ENCODE data around the gene ZC2HC1B.
A peak's percentile ranks its signal among the peaks of the same experiment; 100 is the strongest.

ZC2HC1B gene, protein sequence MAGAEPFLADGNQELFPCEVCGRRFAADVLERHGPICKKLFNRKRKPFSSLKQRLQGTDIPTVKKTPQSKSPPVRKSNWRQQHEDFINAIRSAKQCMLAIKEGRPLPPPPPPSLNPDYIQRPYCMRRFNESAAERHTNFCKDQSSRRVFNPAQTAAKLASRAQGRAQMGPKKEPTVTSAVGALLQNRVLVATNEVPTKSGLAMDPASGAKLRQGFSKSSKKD

GRCh38 chr6:143864234-143864633 is at the start of gene ZC2HC1B:
Gene ZC2HC1B, plus strand, starts transcription at chr6:143864474. Its CDS starts 66 bp downstream, at chr6:143864540.
- Mint-ChIP-seq H3K36me3 (ENCODE audit: low read depth) (peaks cover 72% of the 10 kb centered on the region), H3K27ac (peak within 1 kb of the TSS; percentile 59), H3K4me3 (no peak within 1 kb of the TSS), H3K27me3 (ENCODE audit: low read depth, poor library complexity) (no peaks in the 10 kb centered on the region), H3K4me1 (no peaks in the 10 kb centered on the region), H3K9me3 (peaks cover 14% of the 10 kb centered on the region)
- TF ChIP-seq, protein P1, sequence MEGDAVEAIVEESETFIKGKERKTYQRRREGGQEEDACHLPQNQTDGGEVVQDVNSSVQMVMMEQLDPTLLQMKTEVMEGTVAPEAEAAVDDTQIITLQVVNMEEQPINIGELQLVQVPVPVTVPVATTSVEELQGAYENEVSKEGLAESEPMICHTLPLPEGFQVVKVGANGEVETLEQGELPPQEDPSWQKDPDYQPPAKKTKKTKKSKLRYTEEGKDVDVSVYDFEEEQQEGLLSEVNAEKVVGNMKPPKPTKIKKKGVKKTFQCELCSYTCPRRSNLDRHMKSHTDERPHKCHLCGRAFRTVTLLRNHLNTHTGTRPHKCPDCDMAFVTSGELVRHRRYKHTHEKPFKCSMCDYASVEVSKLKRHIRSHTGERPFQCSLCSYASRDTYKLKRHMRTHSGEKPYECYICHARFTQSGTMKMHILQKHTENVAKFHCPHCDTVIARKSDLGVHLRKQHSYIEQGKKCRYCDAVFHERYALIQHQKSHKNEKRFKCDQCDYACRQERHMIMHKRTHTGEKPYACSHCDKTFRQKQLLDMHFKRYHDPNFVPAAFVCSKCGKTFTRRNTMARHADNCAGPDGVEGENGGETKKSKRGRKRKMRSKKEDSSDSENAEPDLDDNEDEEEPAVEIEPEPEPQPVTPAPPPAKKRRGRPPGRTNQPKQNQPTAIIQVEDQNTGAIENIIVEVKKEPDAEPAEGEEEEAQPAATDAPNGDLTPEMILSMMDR (IDR thresholded peaks at IDR 0.05): no peak
- no peak for DNase-seq

DNA sequence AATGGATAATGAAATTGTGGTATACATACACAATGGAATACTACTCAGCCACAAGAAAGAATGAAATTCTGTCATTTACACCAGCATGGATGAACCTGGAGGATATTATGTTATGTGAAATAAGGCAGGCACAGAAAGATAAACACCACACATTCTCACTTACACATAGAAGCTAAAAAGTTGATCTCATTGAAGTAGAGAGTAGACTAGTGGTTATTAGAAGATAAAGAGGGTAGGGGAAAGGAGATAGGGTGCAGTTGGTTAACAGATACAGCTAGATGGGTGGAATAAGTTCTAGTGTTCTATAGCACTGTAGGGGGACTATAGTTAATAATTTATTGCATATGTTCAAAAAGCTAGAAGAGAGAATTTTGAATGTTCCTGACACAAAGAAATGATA is 46.7 kb upstream of the ZC2HC1B start:
- peaks cover 14% of the 10 kb centered on the region for H3K36me3 Mint-ChIP-seq (ENCODE audit: low read depth)
- H3K9me3 Mint-ChIP-seq: no peaks in the 10 kb centered on the region
- peak overlapping the region; percentile 10 for H3K27ac Mint-ChIP-seq
- TF ChIP-seq, protein P1 (IDR thresholded peaks at IDR 0.05): no peak
- no peak overlapping the region for H3K4me3 Mint-ChIP-seq
- no peaks in the 10 kb centered on the region for H3K4me1 Mint-ChIP-seq
- DNase-seq: no peak
- H3K27me3 Mint-ChIP-seq (ENCODE audit: low read depth, poor library complexity): peaks cover 4% of the 10 kb centered on the region

DNA sequence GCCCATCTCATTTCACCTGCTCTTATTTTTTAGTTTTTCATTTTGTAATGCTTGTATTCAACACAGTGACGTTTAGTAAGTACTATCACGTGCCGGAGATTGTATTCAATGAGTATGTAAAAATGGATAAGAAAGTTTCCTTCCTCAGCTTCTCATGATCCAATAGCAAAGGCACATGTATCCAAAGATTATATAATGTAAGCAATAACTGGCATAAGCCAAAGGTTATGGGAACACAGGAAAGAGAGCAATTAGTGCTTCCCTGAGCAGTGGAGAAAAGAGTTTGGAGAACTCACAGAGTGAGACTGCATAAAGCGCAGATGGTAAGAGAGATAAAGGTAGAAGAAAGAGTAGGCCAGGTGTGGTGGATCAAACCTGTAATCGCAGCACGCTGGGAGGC is 42.9 kb upstream of the ZC2HC1B start:
- H3K27ac Mint-ChIP-seq: no peak overlapping the region
- H3K4me3 Mint-ChIP-seq: no peak overlapping the region
- peaks cover 5% of the 10 kb centered on the region for H3K36me3 Mint-ChIP-seq (ENCODE audit: low read depth)
- H3K27me3 Mint-ChIP-seq (ENCODE audit: low read depth, poor library complexity): peaks cover 4% of the 10 kb centered on the region
- no peaks in the 10 kb centered on the region for H3K9me3 Mint-ChIP-seq
- DNase-seq: no peak
- TF ChIP-seq, protein P1 (IDR thresholded peaks at IDR 0.05): no peak
- no peaks in the 10 kb centered on the region for H3K4me1 Mint-ChIP-seq

- Mint-ChIP-seq H3K9me3 (no peaks in the 10 kb centered on the region), H3K36me3 (ENCODE audit: low read depth) (peaks cover 5% of the 10 kb centered on the region), H3K27ac (no peak overlapping the region), H3K27me3 (ENCODE audit: low read depth, poor library complexity) (no peaks in the 10 kb centered on the region), H3K4me3 (no peak overlapping the region), H3K4me1 (no peaks in the 10 kb centered on the region)
- TF ChIP-seq, protein P1 (IDR thresholded peaks at IDR 0.05): no peak
- DNase-seq: no peak
These were observed 41.7 kb upstream of the ZC2HC1B start for GRCh38 chr6:143822584-143823024.

DNA sequence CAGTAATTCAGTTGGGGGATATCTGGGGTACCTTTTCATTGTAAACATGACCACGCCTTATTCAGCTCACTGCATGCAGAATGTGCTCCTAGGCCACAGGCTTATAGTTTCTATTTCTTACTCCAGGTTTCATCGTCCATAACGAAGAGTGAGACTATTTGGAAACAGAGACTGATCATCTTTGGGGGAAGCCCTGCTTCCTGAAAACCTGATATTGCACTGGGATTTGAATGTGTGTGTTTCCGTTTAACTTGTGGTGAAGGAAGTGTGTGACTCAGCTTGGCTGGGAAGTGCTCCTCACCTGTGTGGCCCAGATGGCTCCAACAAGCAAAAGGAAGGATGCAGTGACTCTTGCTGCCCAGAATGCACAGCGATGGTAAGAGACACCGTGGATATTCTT is 40.7 kb upstream of the ZC2HC1B start:
- H3K4me3 Mint-ChIP-seq: no peak overlapping the region
- no peak overlapping the region for H3K27ac Mint-ChIP-seq
- H3K9me3 Mint-ChIP-seq: no peaks in the 10 kb centered on the region
- peaks cover 5% of the 10 kb centered on the region for H3K36me3 Mint-ChIP-seq (ENCODE audit: low read depth)
- no peaks in the 10 kb centered on the region for H3K4me1 Mint-ChIP-seq
- no peaks in the 10 kb centered on the region for H3K27me3 Mint-ChIP-seq (ENCODE audit: low read depth, poor library complexity)
- TF ChIP-seq, protein P1 (IDR thresholded peaks at IDR 0.05): no peak
- DNase-seq: no peak

GRCh38 chr6:143828572-143828971 is 35.7 kb upstream of the ZC2HC1B start:
- Mint-ChIP-seq H3K4me3 (no peak overlapping the region), H3K4me1 (no peaks in the 10 kb centered on the region), H3K9me3 (no peaks in the 10 kb centered on the region), H3K36me3 (ENCODE audit: low read depth) (peaks cover 4% of the 10 kb centered on the region), H3K27ac (no peak overlapping the region), H3K27me3 (ENCODE audit: low read depth, poor library complexity) (no peaks in the 10 kb centered on the region)
- TF ChIP-seq, protein P1 (IDR thresholded peaks at IDR 0.05): no peak
- no peak for DNase-seq

Data from nephron progenitor cell (in vitro differentiated cells).